Measurements from ENCODE around the gene ZMAT5. TPM values are rescaled to one million over a fixed set of nuclear protein-coding genes. Genes with fewer than 3 reads are reported as not detected.

The ZMAT5 gene, protein sequence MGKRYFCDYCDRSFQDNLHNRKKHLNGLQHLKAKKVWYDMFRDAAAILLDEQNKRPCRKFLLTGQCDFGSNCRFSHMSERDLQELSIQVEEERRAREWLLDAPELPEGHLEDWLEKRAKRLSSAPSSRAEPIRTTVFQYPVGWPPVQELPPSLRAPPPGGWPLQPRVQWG
- 16.6 to 18.8 TPM (median 18.1 TPM) in 3 replicates for total RNA-seq
- long read RNA-seq, transcript ZMAT5-201 (6 exons, 899 nt), result major isoform, 6 of 24 reads
- long read RNA-seq, partial matches to known transcripts, result 0 of 24 reads
- long read RNA-seq, other reads (novel, unspliced or antisense), result 18 of 24 reads

GRCh38 chr22:29766632-29767170, at the start of gene ZMAT5:
Gene ZMAT5 (minus strand): TSS chr22:29767007. CDS start chr22:29748544, 18,463 bp downstream.
- TF ChIP-seq, protein P1, sequence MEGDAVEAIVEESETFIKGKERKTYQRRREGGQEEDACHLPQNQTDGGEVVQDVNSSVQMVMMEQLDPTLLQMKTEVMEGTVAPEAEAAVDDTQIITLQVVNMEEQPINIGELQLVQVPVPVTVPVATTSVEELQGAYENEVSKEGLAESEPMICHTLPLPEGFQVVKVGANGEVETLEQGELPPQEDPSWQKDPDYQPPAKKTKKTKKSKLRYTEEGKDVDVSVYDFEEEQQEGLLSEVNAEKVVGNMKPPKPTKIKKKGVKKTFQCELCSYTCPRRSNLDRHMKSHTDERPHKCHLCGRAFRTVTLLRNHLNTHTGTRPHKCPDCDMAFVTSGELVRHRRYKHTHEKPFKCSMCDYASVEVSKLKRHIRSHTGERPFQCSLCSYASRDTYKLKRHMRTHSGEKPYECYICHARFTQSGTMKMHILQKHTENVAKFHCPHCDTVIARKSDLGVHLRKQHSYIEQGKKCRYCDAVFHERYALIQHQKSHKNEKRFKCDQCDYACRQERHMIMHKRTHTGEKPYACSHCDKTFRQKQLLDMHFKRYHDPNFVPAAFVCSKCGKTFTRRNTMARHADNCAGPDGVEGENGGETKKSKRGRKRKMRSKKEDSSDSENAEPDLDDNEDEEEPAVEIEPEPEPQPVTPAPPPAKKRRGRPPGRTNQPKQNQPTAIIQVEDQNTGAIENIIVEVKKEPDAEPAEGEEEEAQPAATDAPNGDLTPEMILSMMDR (IDR thresholded peaks at IDR 0.05), result no peak
- peak within 1 kb of the TSS; percentile 100 for H3K4me3 Mint-ChIP-seq (ENCODE audit: unreplicated experiment)
- H3K27ac Mint-ChIP-seq (ENCODE audit: unreplicated experiment), result peak within 1 kb of the TSS; percentile 94
- peak; percentile 96 for DNase-seq (ENCODE audit: low spot score)
- H3K4me1 Mint-ChIP-seq (ENCODE audit: low read depth), result peaks cover 19% of the 10 kb centered on the region
- H3K27me3 Mint-ChIP-seq (ENCODE audit: low read depth), result no peaks in the 10 kb centered on the region
- peaks cover 2% of the 10 kb centered on the region for H3K36me3 Mint-ChIP-seq (ENCODE audit: low read depth)
- no peaks in the 10 kb centered on the region for H3K9me3 Mint-ChIP-seq (ENCODE audit: low read depth)

DNA sequence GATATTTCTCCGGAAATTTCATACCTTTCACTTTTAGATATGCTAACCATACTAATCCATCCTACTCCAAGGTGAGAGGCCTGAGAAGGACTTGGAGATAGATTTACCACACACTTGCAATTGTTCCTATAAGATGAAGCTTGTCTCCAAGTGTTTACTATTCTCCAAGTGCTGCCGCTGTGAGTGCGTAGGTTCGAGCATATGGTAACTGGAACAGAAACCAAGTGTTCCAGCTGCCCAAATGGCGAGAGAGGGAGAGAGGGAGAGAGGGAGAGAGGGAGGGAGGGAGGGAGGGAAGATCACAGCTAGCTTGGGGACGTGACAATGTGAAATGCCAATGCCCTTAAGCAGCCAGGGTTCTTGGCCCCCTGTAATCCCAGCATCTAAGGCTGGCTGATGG, 49.7 kb upstream of the ZMAT5 start:
- Mint-ChIP-seq H3K36me3 (ENCODE audit: low read depth) (peaks cover 42% of the 10 kb centered on the region), H3K27me3 (ENCODE audit: low read depth) (no peaks in the 10 kb centered on the region), H3K27ac (ENCODE audit: unreplicated experiment) (no peak overlapping the region), H3K4me3 (ENCODE audit: unreplicated experiment) (no peak overlapping the region), H3K9me3 (ENCODE audit: low read depth) (no peaks in the 10 kb centered on the region), H3K4me1 (ENCODE audit: low read depth) (peaks cover 4% of the 10 kb centered on the region)
- TF ChIP-seq, protein P1 (IDR thresholded peaks at IDR 0.05), result no peak
- no peak for DNase-seq (ENCODE audit: low spot score)

DNA sequence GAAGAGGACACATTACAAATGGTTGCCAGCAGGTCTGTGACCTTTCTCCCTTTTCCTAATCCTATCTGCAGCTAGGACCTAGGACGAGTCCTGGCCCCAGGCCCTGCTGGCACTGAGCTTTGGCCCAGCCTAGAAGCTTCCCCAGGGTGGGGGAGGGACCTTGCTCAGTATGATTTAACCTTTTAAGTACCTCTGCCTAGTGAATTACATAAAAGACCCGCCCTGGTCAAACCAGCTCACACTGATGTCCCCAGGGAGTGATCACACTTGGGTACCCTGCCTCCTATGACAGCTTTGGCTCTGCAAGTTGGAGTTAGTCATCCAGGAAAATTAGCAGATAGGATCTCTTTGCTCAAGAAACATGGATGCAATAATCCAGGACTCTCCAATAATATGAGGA, 49.3 kb upstream of the ZMAT5 start:
- no peak overlapping the region for H3K4me3 Mint-ChIP-seq (ENCODE audit: unreplicated experiment)
- no peak for DNase-seq (ENCODE audit: low spot score)
- H3K9me3 Mint-ChIP-seq (ENCODE audit: low read depth), result no peaks in the 10 kb centered on the region
- no peak overlapping the region for H3K27ac Mint-ChIP-seq (ENCODE audit: unreplicated experiment)
- TF ChIP-seq, protein P1 (IDR thresholded peaks at IDR 0.05), result no peak
- no peaks in the 10 kb centered on the region for H3K27me3 Mint-ChIP-seq (ENCODE audit: low read depth)
- H3K4me1 Mint-ChIP-seq (ENCODE audit: low read depth), result no peaks in the 10 kb centered on the region
- H3K36me3 Mint-ChIP-seq (ENCODE audit: low read depth), result peaks cover 39% of the 10 kb centered on the region

- TF ChIP-seq, protein P1 (IDR thresholded peaks at IDR 0.05), result no peak
- Mint-ChIP-seq H3K27ac (ENCODE audit: unreplicated experiment) (no peak overlapping the region), H3K36me3 (ENCODE audit: low read depth) (peaks cover 38% of the 10 kb centered on the region), H3K4me1 (ENCODE audit: low read depth) (no peaks in the 10 kb centered on the region), H3K4me3 (ENCODE audit: unreplicated experiment) (no peak overlapping the region), H3K9me3 (ENCODE audit: low read depth) (no peaks in the 10 kb centered on the region), H3K27me3 (ENCODE audit: low read depth) (no peaks in the 10 kb centered on the region)
- DNase-seq (ENCODE audit: low spot score), result no peak
Observed at GRCh38 chr22:29815580-29815979, 48.8 kb upstream of the ZMAT5 start.

DNA sequence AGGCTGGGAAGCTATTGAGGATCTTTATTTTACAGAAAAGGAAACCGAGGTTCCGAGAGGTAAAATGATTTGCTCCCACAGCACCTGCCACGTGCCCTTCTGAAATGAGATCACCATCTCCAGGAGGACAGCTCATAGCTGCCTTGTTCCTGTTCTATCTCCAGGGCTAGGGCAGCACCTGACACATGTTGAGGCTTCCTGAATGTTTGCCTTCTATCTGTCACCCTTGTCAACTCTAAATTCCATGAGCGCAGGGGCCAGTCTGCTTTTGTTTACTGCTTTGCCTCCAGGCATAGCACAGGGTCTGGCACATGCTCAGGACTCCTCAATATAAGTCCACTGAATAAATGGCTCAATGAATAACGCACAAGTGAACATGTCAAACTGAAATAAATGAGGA, 47.2 kb upstream of the ZMAT5 start:
- Mint-ChIP-seq H3K4me1 (ENCODE audit: low read depth) (no peaks in the 10 kb centered on the region), H3K27ac (ENCODE audit: unreplicated experiment) (no peak overlapping the region), H3K4me3 (ENCODE audit: unreplicated experiment) (no peak overlapping the region), H3K9me3 (ENCODE audit: low read depth) (no peaks in the 10 kb centered on the region), H3K36me3 (ENCODE audit: low read depth) (peaks cover 38% of the 10 kb centered on the region), H3K27me3 (ENCODE audit: low read depth) (no peaks in the 10 kb centered on the region)
- no peak for DNase-seq (ENCODE audit: low spot score)
- TF ChIP-seq, protein P1 (IDR thresholded peaks at IDR 0.05), result no peak
